GM19035 (cell line): Measurements from ENCODE around the gene RUBCN.
"Not testable (repeated sequence)": the region's sequence is repeated elsewhere in the genome, so short reads cannot be mapped to it uniquely, and the experiment has no call there.

ENCODE experiments used
- ATAC-seq: cut with Tn5 transposase; IDR thresholded peaks from one replicate; pipeline ENCODE4 v1.9.1; 2021; ENCODE audit not compliant: unreplicated experiment

RUBCN gene

GRCh38 chr3:197659701-197660100 lies 77.0 kb downstream of the RUBCN start:
- ATAC-seq, result not testable (repeated sequence)

GRCh38 chr3:197659144-197659543 lies 77.6 kb downstream of the RUBCN start:
- peak; percentile 40 for ATAC-seq

- not testable (repeated sequence) for ATAC-seq
Measured at GRCh38 chr3:197658706-197659105, 78.0 kb downstream of the RUBCN start.

GRCh38 chr3:197657541-197658292 lies 79.0 kb downstream of the RUBCN start:
- ATAC-seq, result not testable (repeated sequence)

- ATAC-seq, result not testable (repeated sequence)
Measured at GRCh38 chr3:197656960-197657359, 79.7 kb downstream of the RUBCN start.

GRCh38 chr3:197656129-197656528 lies 80.6 kb downstream of the RUBCN start:
- ATAC-seq, result not testable (repeated sequence)

GRCh38 chr3:197654998-197655330 lies 81.7 kb downstream of the RUBCN start:
- ATAC-seq, result peak; percentile 36

- peak; percentile 95 for ATAC-seq
Measured at GRCh38 chr3:197654090-197654997, 82.4 kb downstream of the RUBCN start.

- ATAC-seq, result not testable (repeated sequence)
Measured at GRCh38 chr3:197652860-197653259, 83.8 kb downstream of the RUBCN start.

- ATAC-seq, result not testable (repeated sequence)
Measured at GRCh38 chr3:197647649-197648048, 89.1 kb downstream of the RUBCN start.

GRCh38 chr3:197647191-197647590 lies 89.5 kb downstream of the RUBCN start:
- ATAC-seq, result not testable (repeated sequence)

- ATAC-seq, result not testable (repeated sequence)
Measured at GRCh38 chr3:197646294-197646693, 90.4 kb downstream of the RUBCN start.

GRCh38 chr3:197637556-197637955 lies 99.1 kb downstream of the RUBCN start:
- not testable (repeated sequence) for ATAC-seq

- not testable (repeated sequence) for ATAC-seq
Measured at GRCh38 chr3:197631989-197632388, 104.7 kb downstream of the RUBCN start.

GRCh38 chr3:197630766-197631165 lies 105.9 kb downstream of the RUBCN start:
- ATAC-seq, result not testable (repeated sequence)

- not testable (repeated sequence) for ATAC-seq
Measured at GRCh38 chr3:197629286-197629685, 107.4 kb downstream of the RUBCN start.

- ATAC-seq, result peak; percentile 73
Measured at GRCh38 chr3:197627772-197628523, 108.8 kb downstream of the RUBCN start.

GRCh38 chr3:197627158-197627771 lies 109.4 kb downstream of the RUBCN start:
- peak; percentile 40 for ATAC-seq

GRCh38 chr3:197626404-197627157 lies 110.1 kb downstream of the RUBCN start:
- ATAC-seq, result peak; percentile 33

- not testable (repeated sequence) for ATAC-seq
Measured at GRCh38 chr3:197621478-197621877, 115.2 kb downstream of the RUBCN start.
